ENCODE data around the gene IQCK. TPM values are rescaled to one million over a fixed set of nuclear protein-coding genes. Genes with fewer than 3 reads are reported as not detected.

Gene IQCK
- total RNA-seq, 2 experiments from 2014 or later = 0.73 to 1.1 TPM

- Mint-ChIP-seq H3K4me3 (no peak overlapping the region), H3K27me3 (peaks cover 34% of the 10 kb centered on the region)
These were observed 165.4 kb downstream of the IQCK start for GRCh38 chr16:19883296-19883965.

DNA sequence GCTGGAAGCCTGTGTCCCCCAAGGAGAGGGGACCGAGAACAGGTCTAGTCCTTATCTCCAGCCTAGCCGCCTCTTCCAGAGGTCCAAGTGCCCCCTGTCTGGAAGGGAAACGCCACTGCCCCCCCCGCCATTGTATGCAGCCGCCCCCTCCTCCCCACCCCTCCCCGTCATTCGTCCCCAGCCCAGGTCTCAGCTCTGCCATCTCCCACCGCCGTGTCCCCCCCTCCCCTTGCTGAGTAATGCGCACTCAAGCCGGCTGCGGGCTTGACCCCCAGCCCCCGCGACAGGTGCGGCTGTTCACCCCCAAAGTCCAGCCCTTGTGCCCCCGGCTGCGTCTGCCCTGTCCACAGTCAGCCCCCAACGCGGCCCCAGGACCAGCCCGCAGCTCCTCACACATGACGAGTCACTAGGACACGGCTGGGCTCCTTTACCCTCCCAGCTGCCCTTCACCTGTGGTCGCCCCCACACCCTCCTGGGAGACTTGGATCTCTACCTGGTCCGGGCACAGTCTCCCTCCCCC, 166.0 kb downstream of the IQCK start:
- Mint-ChIP-seq H3K4me3 (peak overlapping the region; percentile 17), H3K27me3 (peaks cover 34% of the 10 kb centered on the region), H3K36me3 (ENCODE audit: low read depth) (peaks cover 2% of the 10 kb centered on the region), H3K9me3 (no peaks in the 10 kb centered on the region), H3K27ac (no peak overlapping the region), H3K4me1 (peaks cover 17% of the 10 kb centered on the region)
- POLR2A ChIA-PET = no interaction called here
- no peak for DNase-seq
- CTCF ChIA-PET = interaction anchor here (0.9 to 4.5 kb wide), 7 partner anchors 16 to 329 kb away, joined by 3 to 49 read pairs (median 3); partner anchors contain the start of gene VPS35L

More at GRCh38 chr16:19883296-19883965, 165.4 kb downstream of the IQCK start:
- ChIA-PET CTCF (interaction anchor here (1.0 to 4.5 kb wide), 3 partner anchors 17 to 282 kb away, joined by 3 to 49 read pairs (median 4); no protein-coding TSS in a partner anchor), POLR2A (no interaction called here)
- Mint-ChIP-seq H3K4me1 (peaks cover 17% of the 10 kb centered on the region), H3K9me3 (no peaks in the 10 kb centered on the region), H3K27ac (no peak overlapping the region), H3K36me3 (ENCODE audit: low read depth) (peaks cover 2% of the 10 kb centered on the region)
- DNase-seq = no peak

GRCh38 chr16:19884611-19885450, 166.8 kb downstream of the IQCK start, which contains the start of gene GPRC5B:
TSS of gene GPRC5B (minus strand) at chr16:19884848. CDS start at chr16:19872845, 12,003 bp downstream.
- H3K4me3 Mint-ChIP-seq = peak within 1 kb of the TSS; percentile 70
- ChIA-PET POLR2A (no interaction called here), CTCF (interaction anchor here (0.9 to 4.5 kb wide), 7 partner anchors 15 to 330 kb away, joined by 3 to 49 read pairs (median 3); partner anchors contain the start of gene VPS35L)
- peak; percentile 38 for DNase-seq
- H3K4me1 Mint-ChIP-seq = peaks cover 17% of the 10 kb centered on the region
- no peak within 1 kb of the TSS for H3K27ac Mint-ChIP-seq
- H3K9me3 Mint-ChIP-seq = no peaks in the 10 kb centered on the region
- peaks cover 34% of the 10 kb centered on the region for H3K27me3 Mint-ChIP-seq
- H3K36me3 Mint-ChIP-seq (ENCODE audit: low read depth) = peaks cover 2% of the 10 kb centered on the region

GRCh38 chr16:19885451-19886072, 167.5 kb downstream of the IQCK start:
- Mint-ChIP-seq H3K4me3 (peak overlapping the region; percentile 70), H3K27ac (no peak overlapping the region), H3K36me3 (ENCODE audit: low read depth) (peaks cover 2% of the 10 kb centered on the region), H3K4me1 (peaks cover 17% of the 10 kb centered on the region), H3K9me3 (no peaks in the 10 kb centered on the region), H3K27me3 (peaks cover 34% of the 10 kb centered on the region)
- no peak for DNase-seq
- CTCF ChIA-PET = interaction anchor here (0.8 to 4.5 kb wide), 12 partner anchors 9 to 323 kb away, joined by 3 to 49 read pairs (median 4); no protein-coding TSS in a partner anchor
- POLR2A ChIA-PET = interaction anchor here (1.4 kb wide), 1 partner anchor 284 kb away, joined by 5 read pairs; no protein-coding TSS in a partner anchor

DNA sequence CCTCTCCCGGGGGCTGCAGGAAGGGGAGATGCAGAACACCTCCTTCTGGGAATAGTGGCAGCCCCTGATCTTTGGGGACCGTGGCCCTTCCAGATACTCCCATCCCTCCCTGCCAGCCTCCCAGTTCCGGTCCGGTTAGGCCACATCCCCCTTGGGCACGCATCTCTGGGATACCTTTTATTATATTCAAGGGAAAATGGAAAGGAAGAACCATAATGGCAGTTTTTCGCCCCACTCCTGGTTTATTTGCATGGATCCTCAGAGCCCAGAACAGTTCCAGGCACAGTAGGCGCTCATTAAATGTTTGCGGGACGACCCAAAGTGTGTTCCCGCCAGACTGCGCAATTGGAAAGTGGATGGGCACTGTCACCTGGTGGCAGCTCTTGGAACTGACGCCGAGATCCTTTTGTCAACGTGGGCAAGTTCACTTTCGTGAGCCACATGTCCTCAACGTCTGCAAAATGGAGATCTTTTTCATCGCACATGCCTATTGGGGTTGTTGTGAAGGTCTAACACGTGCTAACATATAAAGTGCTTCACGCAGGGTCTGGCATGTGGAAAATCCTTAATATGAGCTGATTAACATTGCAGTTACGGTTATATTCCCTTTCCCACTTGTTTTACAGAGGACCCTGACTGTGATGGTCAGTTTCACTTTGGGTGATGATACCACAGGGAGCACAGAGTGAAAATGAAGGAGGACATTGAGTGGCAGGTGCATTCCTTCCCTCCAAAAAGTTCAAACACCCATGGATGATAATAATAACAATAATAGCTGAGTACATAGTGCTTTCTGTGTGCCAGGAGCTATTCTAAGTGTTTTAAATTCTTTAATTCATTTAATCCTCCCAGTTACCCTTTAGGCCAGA, 168.2 kb downstream of the IQCK start:
- no peaks in the 10 kb centered on the region for H3K9me3 Mint-ChIP-seq
- peaks cover 2% of the 10 kb centered on the region for H3K36me3 Mint-ChIP-seq (ENCODE audit: low read depth)
- peak overlapping the region; percentile 70 for H3K4me3 Mint-ChIP-seq
- peaks cover 17% of the 10 kb centered on the region for H3K4me1 Mint-ChIP-seq
- DNase-seq = peak; percentile 83
- peaks cover 31% of the 10 kb centered on the region for H3K27me3 Mint-ChIP-seq
- H3K27ac Mint-ChIP-seq = no peak overlapping the region
- CTCF ChIA-PET = interaction anchor here (0.8 to 4.5 kb wide), 20 partner anchors 9 to 414 kb away, joined by 3 to 49 read pairs (median 5); partner anchors contain the start of genes IQCK, KNOP1 and VPS35L
- POLR2A ChIA-PET = interaction anchor here (1.0 to 1.4 kb wide), 3 partner anchors 283 to 330 kb away, joined by 3 to 5 read pairs (median 4); no protein-coding TSS in a partner anchor

- H3K36me3 Mint-ChIP-seq (ENCODE audit: low read depth) = peaks cover 2% of the 10 kb centered on the region
- H3K4me3 Mint-ChIP-seq = no peak overlapping the region
- no peak overlapping the region for H3K27ac Mint-ChIP-seq
- peaks cover 17% of the 10 kb centered on the region for H3K4me1 Mint-ChIP-seq
- ChIA-PET CTCF (interaction anchor here (1.0 to 1.7 kb wide), 4 partner anchors 9 to 305 kb away, joined by 3 to 7 read pairs (median 4); no protein-coding TSS in a partner anchor), POLR2A (no interaction called here)
- DNase-seq = no peak
- peaks cover 19% of the 10 kb centered on the region for H3K27me3 Mint-ChIP-seq
- H3K9me3 Mint-ChIP-seq = no peaks in the 10 kb centered on the region
These were observed 170.8 kb downstream of the IQCK start for GRCh38 chr16:19888834-19889233.

DNA sequence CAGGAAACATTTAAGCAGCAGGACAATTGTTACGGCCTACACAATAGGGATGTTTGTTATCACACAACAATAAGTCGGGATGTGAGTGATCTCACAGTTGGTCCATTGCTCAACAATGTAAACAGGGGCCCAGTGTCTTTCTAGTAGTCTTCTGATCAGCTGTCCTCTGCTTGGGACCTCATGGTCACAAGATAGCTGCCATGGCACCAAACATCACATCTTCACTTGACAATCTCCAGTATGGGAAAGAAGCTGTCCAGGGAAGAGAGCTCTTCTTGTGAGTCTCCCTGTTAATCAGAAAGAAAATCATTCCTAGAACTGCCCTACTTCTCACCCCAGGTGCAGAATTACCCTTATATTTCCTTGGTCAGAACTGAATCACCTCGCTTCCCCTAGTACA, 172.8 kb downstream of the IQCK start:
- CTCF ChIA-PET = interaction anchor here (1.3 to 2.3 kb wide), 5 partner anchors 16 to 335 kb away, joined by 3 to 8 read pairs (median 5); partner anchors contain the start of gene VPS35L
- Mint-ChIP-seq H3K27ac (no peak overlapping the region), H3K4me3 (no peak overlapping the region), H3K36me3 (ENCODE audit: low read depth) (no peaks in the 10 kb centered on the region), H3K9me3 (no peaks in the 10 kb centered on the region), H3K4me1 (peaks cover 7% of the 10 kb centered on the region), H3K27me3 (peaks cover 6% of the 10 kb centered on the region)
- POLR2A ChIA-PET = no interaction called here
- no peak for DNase-seq

- Mint-ChIP-seq H3K4me1 (no peaks in the 10 kb centered on the region), H3K9me3 (no peaks in the 10 kb centered on the region), H3K4me3 (no peak overlapping the region), H3K27me3 (peaks cover 2% of the 10 kb centered on the region), H3K36me3 (ENCODE audit: low read depth) (no peaks in the 10 kb centered on the region), H3K27ac (no peak overlapping the region)
- DNase-seq = no peak
- ChIA-PET CTCF (no interaction called here), POLR2A (no interaction called here)
These were observed 174.8 kb downstream of the IQCK start for GRCh38 chr16:19892902-19893301.

GRCh38 chr16:19894586-19894985, 176.5 kb downstream of the IQCK start:
- Mint-ChIP-seq H3K9me3 (no peaks in the 10 kb centered on the region), H3K4me1 (no peaks in the 10 kb centered on the region), H3K27ac (no peak overlapping the region), H3K36me3 (ENCODE audit: low read depth) (no peaks in the 10 kb centered on the region), H3K27me3 (peaks cover 4% of the 10 kb centered on the region), H3K4me3 (no peak overlapping the region)
- ChIA-PET CTCF (interaction anchor here (0.7 kb wide), 1 partner anchor 309 kb away, joined by 3 read pairs; no protein-coding TSS in a partner anchor), POLR2A (no interaction called here)
- DNase-seq = no peak

- H3K4me1 Mint-ChIP-seq = no peaks in the 10 kb centered on the region
- DNase-seq = no peak
- H3K4me3 Mint-ChIP-seq = no peak overlapping the region
- no peaks in the 10 kb centered on the region for H3K36me3 Mint-ChIP-seq (ENCODE audit: low read depth)
- CTCF ChIA-PET = no interaction called here
- H3K27me3 Mint-ChIP-seq = peaks cover 4% of the 10 kb centered on the region
- no peaks in the 10 kb centered on the region for H3K9me3 Mint-ChIP-seq
- POLR2A ChIA-PET = no interaction called here
- H3K27ac Mint-ChIP-seq = no peak overlapping the region
These were observed 178.9 kb downstream of the IQCK start for GRCh38 chr16:19896951-19897350.

DNA sequence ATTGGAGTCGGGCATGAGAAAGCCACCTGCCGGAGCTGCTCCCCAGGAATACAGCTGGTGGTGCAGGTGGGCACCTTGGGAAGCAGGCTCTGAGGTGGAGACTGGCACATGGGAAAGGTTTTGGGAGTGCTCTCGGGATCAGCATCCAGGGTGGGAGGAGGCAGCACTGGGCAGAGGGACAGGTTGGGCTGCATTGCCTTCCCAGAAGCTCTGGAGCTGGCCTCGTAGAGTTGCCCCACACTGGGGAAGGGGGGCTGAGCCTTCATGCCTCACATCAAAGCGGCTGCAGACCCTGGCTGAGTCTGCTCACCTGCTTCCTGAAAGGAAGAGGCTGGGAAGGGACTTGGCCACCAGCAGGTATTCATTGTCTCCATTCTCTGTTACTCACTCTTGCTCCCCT, 180.1 kb downstream of the IQCK start:
- Mint-ChIP-seq H3K4me3 (no peak overlapping the region), H3K4me1 (no peaks in the 10 kb centered on the region), H3K27me3 (peaks cover 4% of the 10 kb centered on the region), H3K27ac (no peak overlapping the region), H3K36me3 (ENCODE audit: low read depth) (no peaks in the 10 kb centered on the region), H3K9me3 (no peaks in the 10 kb centered on the region)
- POLR2A ChIA-PET = no interaction called here
- CTCF ChIA-PET = interaction anchor here (0.6 to 2.3 kb wide), 9 partner anchors 9 to 402 kb away, joined by 3 to 23 read pairs (median 4); partner anchors contain the start of gene VPS35L
- no peak for DNase-seq
